Ascending aorta (tissue), 1 donor: ENCODE results near the gene RAD54L2. TPM values are rescaled to one million over a fixed set of nuclear protein-coding genes. Genes with fewer than 3 reads are reported as not detected.

Experiments used
- total RNA-seq: library from RNA; depleted of rRNA; stranded (reverse); fragments of >200 nt; gene quantifications from one replicate; pipeline ENCODE4 v1.1.0, GENCODE V29; 2016

Gene RAD54L2
- total RNA-seq, 1 donor from 2014 or later: 18.3 TPM

Other genes with a start within 250 kb of the RAD54L2 start
- gene MANF, start 153.4 kb upstream of the RAD54L2 start, total RNA-seq: 34.4 TPM
- gene RBM15B, start 147.4 kb upstream of the RAD54L2 start, total RNA-seq: 33.0 TPM
- 10.0 TPM for gene DCAF1, start 38.7 kb upstream of the RAD54L2 start, total RNA-seq
- gene TEX264, start 132.5 kb downstream of the RAD54L2 start, total RNA-seq: 69.1 TPM
- gene GRM2, start 168.3 kb downstream of the RAD54L2 start, total RNA-seq: not detected
- not detected for gene IQCF6, start 240.5 kb downstream of the RAD54L2 start, total RNA-seq